ENCODE measurements around the gene PIGR. TPM values are rescaled to one million over a fixed set of nuclear protein-coding genes. Genes with fewer than 3 reads are reported as not detected.

PIGR gene
- total and polyA plus RNA-seq, 9 of the 15 experiments (the other 6 are each of a cell fraction or from before 2014, with no cell fraction given), result 0.01 to 1.5 (median 0.03) TPM; not detected in 4

DNA sequence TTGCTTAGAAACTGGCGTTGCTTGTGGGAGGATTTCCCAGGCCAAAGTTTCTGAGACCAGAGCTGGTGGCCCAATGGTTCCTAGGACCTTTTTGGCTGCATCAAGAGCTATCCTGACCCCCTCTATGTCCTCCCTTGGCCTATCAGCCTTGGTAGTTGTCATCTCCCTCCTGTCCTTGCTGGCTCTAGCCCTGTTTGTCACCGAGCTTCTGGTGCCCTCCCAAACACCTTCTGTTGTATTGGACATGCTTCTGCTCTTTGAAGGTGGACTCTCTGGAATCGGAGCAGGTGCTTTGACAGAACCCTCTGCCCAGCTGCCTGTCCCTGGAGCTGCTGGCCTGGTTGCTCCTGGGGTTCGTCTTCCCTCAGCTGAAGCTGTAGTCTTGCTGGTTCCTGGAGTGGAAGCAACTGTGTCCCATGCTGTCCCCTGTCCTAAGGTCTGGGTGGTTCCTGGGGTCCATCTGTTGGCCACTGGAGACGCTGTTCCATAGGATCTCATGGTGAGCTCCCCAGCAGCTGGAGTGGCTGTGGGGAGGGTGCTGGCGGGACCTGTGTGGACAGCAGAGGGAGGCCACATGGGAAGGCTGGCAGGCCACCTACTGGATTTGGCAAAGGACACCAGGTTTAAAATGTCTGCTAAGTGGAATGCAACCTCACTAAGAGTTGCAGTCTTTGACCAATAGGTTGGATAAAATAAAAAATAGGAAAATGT lies 14.6 kb upstream of the PIGR start:
- Histone ChIP-seq H3K4me3 (no peak overlapping the region), H3K9ac (ENCODE audit: insufficient read depth in 1 of 2, low read depth in 2 of 2, low read length in 2 of 2) (peak overlapping the region in 1 of 2 experiments; percentile 30; a peak in 2 of 4 replicates), H2AFZ (ENCODE audit: low read depth, low read length) (peak overlapping the region; percentile 77), H3K27ac (ENCODE audit: extremely low read depth, low read depth, low read length) (no peak overlapping the region), H3K79me2 (ENCODE audit: control insufficient read depth, insufficient read depth, low read length) (no peaks in the 10 kb centered on the region), H3K36me3 (ENCODE audit: control insufficient read depth, insufficient read depth, low read length) (no peaks in the 10 kb centered on the region), H3K4me1 (replicated peaks in 1 of 2; ENCODE audit: control insufficient read depth in 2 of 2, insufficient read depth in 2 of 2, low read length in 2 of 2) (peaks cover 7 to 8% of the 10 kb centered on the region in 2 experiments; a peak in 4 of 5 replicates), H3K27me3 (ENCODE audit: control insufficient read depth in 2 of 2, insufficient read depth in 2 of 2, low read length in 2 of 2) (no peaks in the 10 kb centered on the region), H3K9me3 (replicated peaks; ENCODE audit: control insufficient read depth, insufficient read depth, low read depth, low read length) (no peaks in the 10 kb centered on the region), H4K20me1 (replicated peaks; ENCODE audit: control insufficient read depth, insufficient read depth, low read length) (no peaks in the 10 kb centered on the region), H3K4me2 (ENCODE audit: insufficient read depth, low read length) (0 out of 2 replicates have a peak overlapping the region, but pooled peaks have one; percentile 4), H3K9me1 (ENCODE audit: control insufficient read depth, insufficient read depth, low read length) (no peaks in the 10 kb centered on the region)
- in situ Hi-C loops (cut with MboI), result no loop called here
- FAIRE-seq, result peak; percentile 23
- BruUV-seq (replicated peaks), result no TSS peak
- ChIA-PET CTCF (ENCODE audit: low intra/inter-chr PET ratio) (interaction anchor here (0.6 kb wide), 1 partner anchor 25 kb away, joined by 3 read pairs; no protein-coding TSS in a partner anchor), POLR2A (interaction anchor here (0.7 to 2.0 kb wide), 6 partner anchors 8 to 54 kb away, joined by 3 to 7 read pairs (median 3); partner anchors contain the start of gene FCAMR)
- peak; percentile 96 for ATAC-seq
- intact Hi-C loops (cut with micrococcal nuclease), result no loop called here
- peak; percentile 66 to 79 (median 70) for DNase-seq (ENCODE audit: extremely low read depth in 1 of 4, low spot score in 3 of 4)
- WGBS (ENCODE audit: insufficient coverage, low coverage, missing lambda C conversion rate), result 27% methylated on average over 6 of the region's 6 CpGs
- TF ChIP-seq, protein P1, sequence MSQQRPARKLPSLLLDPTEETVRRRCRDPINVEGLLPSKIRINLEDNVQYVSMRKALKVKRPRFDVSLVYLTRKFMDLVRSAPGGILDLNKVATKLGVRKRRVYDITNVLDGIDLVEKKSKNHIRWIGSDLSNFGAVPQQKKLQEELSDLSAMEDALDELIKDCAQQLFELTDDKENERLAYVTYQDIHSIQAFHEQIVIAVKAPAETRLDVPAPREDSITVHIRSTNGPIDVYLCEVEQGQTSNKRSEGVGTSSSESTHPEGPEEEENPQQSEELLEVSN (IDR thresholded peaks at IDR 0.05; ENCODE audit: borderline replicate concordance in 1 of 2, extremely low read depth in 1 of 2, insufficient read depth in 1 of 2, insufficient read length in 1 of 2, low read depth in 1 of 2, low read length in 1 of 2, poor library complexity in 1 of 2, severe bottlenecking in 1 of 2), result peak in 1 of 2 experiments; percentile 52
- TF ChIP-seq HDAC6 (IDR thresholded peaks at IDR 0.05; ENCODE audit: low read depth, low read length), result no peak
- TF ChIP-seq TFAP4 (CRISPR knock-in tag; IDR thresholded peaks at IDR 0.05; ENCODE audit: borderline replicate concordance), result peak; percentile 89
- TF ChIP-seq ZNF224 (CRISPR knock-in tag; IDR thresholded peaks at IDR 0.05), result no peak
- peak; percentile 9; the same call in 1 of the 2 replicates for TF ChIP-seq KLF16 (IDR thresholded peaks at IDR 0.05)
- TF ChIP-seq L3MBTL2 (IDR thresholded peaks at IDR 0.05), result peak; percentile 37; the same call in 1 of the 2 replicates
- TF ChIP-seq RAD51 (IDR thresholded peaks at IDR 0.05; ENCODE audit: borderline replicate concordance, low read depth), result no peak
- no peak for TF ChIP-seq CHD1 (IDR thresholded peaks at IDR 0.05; ENCODE audit: low read length)
- no peak for TF ChIP-seq CREB3L1 (IDR thresholded peaks at IDR 0.05; ENCODE audit: borderline replicate concordance, low read depth)
- no peak for TF ChIP-seq ZNF165 (CRISPR knock-in tag; IDR thresholded peaks at IDR 0.05; ENCODE audit: borderline replicate concordance)
